GF-D8 (cell line): ENCODE data around the gene OR12D2.
A peak's percentile ranks its signal among the peaks of the same experiment; 100 is the strongest.
"Not testable (repeated sequence)": the region's sequence is repeated elsewhere in the genome, so short reads cannot be mapped to it uniquely, and the experiment has no call there.

Source experiments
- DNase-seq: peaks from one replicate; lab custom pipeline; 2025; lab: John Stamatoyannopoulos, UW

The OR12D2 gene

GRCh38 chr6:29395331-29395730 is at the start of gene OR12D2:
Gene OR12D2, plus strand, starts transcription at chr6:29395631. Its CDS starts 1,069 bp downstream, at chr6:29396700.
- DNase-seq, result no peak

DNA sequence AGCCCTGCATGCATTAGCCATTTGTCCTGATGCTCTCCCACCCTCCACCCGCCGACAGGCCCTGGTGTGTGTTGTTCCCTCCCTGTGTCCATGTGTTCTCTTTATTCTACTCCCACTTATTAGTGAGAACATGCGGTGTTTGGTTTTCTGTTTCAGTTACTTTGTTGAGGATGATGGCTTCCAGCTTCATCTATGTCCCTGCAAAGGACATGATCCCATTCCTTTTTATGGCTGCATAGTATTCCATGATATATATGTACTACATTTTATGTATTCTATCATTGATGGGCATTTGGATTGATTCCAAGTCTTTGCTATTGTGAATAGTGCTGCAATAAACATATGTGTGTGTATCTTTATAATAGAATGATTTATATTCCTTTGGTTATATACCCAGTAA is 46.1 kb upstream of the OR12D2 start:
- DNase-seq, result not testable (repeated sequence)

DNA sequence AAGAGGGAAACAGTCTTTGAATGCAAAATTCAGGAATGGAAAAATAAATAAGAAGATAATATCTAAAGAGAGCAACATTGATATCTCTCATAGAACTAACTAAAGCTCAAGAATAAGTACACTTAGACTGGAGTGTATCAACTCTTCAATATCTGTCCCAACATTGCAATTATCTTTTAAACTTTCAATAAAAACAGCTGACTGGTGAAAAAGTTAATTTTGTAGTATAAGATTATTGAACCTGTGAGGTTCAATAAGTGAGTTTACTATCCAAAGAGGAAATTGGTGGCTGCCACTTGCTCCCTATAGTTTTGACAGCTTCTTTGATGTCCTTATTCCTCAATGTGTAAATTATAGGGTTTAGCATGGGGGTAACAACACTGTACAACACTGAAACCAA is 40.5 kb upstream of the OR12D2 start:
- DNase-seq, result no peak

GRCh38 chr6:29355603-29356002 is 39.8 kb upstream of the OR12D2 start:
- no peak for DNase-seq

- no peak for DNase-seq
Measured at GRCh38 chr6:29368765-29369164, 26.7 kb upstream of the OR12D2 start, which contains the start of gene OR5V1. Gene OR5V1, minus strand, starts transcription at chr6:29368865. Its CDS starts 12,670 bp downstream, at chr6:29356195.

DNA sequence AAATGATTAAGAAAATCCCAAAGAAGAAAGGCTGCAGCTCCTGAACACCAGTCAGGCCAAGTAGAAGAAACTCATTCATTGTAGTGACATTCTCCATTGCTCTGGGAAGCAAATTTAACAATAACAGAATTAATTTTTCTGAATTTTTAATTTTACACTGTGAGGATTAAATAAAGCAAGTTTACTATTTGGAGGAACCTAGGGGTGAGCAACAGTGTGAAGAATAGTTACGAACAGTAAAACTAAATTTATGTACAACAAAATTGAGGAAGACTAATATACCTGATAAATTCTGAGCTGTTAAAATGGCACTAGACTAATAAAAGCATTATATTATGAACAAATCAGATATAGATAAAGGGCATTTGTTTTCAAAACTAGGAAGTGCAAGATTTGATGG is 20.2 kb upstream of the OR12D2 start, which contains the start of gene OR12D3:
Gene OR12D3 (minus strand): TSS at position 101 of the 400 bp plus-strand sequence. CDS start 4 bp downstream, at position 97.
- no peak for DNase-seq

- no peak for DNase-seq
Measured at GRCh38 chr6:29376003-29376402, 19.4 kb upstream of the OR12D2 start.

- no peak for DNase-seq
Measured at GRCh38 chr6:29388533-29388932, 6.9 kb upstream of the OR12D2 start.

- no peak for DNase-seq
Measured at GRCh38 chr6:29399525-29399924, 4.1 kb downstream of the OR12D2 start.

GRCh38 chr6:29403801-29404200 is 8.4 kb downstream of the OR12D2 start:
- DNase-seq, result no peak

DNA sequence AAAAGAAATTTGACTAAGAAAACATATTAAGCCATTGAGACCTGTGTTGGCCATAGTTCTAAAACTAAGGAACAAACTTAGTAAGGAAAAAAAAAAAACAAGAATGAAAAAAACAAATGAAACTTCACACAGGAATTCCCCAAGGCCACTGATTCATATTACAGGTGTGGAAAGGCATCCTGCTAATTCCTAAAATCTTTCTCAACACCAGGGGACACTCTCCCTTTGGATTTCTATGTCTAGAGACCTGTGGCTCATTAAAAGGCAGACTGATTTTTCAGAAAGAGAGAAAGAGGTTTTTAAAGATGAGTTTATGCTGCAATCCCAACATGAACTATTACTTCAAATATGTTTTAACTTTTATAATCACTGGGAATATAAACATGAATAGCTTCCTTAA is 19.2 kb downstream of the OR12D2 start, which contains the start of gene OR12D1:
Gene OR12D1 (plus strand): TSS at position 341 of the 400 bp plus-strand sequence.
- no peak for DNase-seq

- DNase-seq, result no peak
Measured at GRCh38 chr6:29419516-29419915, 24.1 kb downstream of the OR12D2 start.

DNA sequence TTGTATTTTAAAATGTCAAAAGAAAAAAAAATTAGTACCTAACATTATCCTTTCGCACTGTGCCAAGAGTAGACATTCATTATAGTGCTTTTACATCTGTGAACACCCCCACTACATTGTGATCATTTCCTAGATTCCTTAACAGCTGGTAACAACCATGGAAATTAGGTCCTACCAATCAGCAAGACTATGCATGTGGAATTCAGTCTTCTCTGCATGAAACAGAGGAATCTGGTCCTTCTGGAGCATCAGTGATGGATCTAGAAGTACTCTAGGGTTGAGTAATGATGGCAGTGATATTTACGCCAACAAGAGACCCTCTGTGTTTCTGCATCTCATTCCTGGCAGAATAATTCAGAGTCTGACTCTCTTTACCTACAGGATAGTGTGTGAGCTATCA is 28.7 kb downstream of the OR12D2 start:
- DNase-seq, result no peak

DNA sequence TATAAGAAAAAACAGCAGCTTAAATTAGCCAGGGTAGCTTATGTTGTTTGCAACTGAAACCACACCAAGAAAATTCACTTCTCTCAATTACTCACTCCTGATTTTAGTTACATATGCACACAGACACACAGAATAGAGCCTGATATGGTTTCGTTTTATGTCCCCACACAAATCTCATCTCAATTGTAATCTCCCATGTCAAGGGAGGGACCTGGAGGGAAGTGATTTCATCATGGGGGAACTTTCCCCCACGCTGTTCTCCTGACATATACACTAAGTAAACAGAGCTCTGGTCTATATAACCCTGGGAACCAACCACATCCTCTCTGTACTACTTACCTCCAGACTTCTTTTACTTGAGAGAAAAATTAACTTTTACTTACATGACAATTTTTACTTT is 29.1 kb downstream of the OR12D2 start:
- no peak for DNase-seq

DNA sequence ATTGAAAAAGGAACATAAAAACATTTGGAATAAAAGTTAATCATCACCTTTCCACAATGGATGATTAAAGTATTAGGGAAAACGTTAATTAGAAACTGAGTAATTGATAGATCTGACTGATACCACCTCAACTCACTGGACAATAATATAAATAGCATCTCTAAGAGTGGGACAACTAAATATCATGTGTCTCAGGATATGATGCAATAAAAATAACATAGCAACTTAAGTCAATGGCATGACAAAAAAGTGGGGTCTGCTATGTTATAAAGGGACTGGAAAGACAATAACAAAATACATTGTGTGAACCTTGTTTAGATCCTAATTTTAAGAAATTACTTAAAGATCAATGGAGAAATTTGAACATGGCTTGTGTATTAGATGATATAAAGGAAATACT is 29.6 kb downstream of the OR12D2 start:
- DNase-seq, result no peak

DNA sequence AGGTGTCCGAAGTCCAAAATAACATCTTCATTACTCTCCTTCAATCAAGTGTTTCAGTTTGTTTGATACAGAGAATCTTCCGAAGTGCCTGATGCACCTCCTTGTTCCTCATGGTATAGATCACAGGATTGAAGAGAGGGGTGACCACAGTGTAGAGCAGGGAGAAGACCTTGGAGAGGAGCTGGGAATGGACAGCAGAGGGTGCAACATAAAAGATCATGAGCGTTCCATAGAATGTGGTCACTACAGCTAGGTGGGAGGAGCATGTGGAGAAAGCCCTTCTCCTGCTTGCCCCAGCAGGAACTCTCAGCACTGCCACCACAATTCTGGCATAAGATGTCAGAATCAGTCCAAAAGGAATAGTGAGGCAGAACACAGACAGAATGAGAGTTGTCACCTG is 31.2 kb downstream of the OR12D2 start:
- no peak for DNase-seq

GRCh38 chr6:29436730-29437129 is 41.3 kb downstream of the OR12D2 start:
- DNase-seq, result not testable (repeated sequence)

- DNase-seq, result no peak
Measured at GRCh38 chr6:29439006-29439405, 43.6 kb downstream of the OR12D2 start, which contains the start of gene OR10C1. Gene OR10C1, plus strand, starts transcription at chr6:29439306. Its CDS starts 710 bp downstream, at chr6:29440016.

DNA sequence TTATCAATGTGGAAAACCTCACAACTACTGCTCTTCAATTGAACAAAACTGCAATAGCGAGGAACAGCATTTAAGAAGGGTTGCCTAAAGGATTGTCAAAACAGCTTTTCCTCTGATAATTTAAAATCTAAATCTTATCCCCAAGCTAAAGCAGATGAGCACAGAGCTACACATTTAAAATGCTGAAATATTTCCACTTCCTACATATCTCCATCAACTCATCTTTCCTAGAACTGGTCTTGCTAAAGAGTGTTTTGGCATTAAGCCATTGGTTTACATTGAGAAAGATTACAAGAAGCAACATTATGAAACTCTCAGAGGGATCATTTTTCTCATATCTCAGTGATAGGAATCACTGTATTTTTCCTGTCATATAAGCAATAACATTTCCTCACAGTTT is 47.3 kb downstream of the OR12D2 start:
- DNase-seq, result peak; percentile 55

DNA sequence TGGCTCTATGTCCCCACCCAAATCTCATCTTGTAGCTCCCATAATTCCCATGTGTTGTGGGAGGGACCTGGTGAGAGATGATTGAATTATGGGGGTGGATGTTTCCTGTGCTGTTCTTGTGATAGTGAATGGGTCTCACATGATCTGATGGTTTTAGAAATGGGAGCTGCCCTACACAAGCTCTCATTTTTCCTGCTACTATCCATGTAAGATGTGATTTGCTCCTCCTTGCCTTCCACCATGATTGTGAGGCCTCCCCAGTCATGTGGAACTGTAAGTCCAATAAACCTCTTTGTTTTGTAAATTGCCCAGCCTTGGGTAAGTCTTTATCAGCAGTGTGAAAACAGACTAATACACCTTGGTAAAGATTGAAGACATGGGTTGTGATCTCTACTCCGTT is 48.6 kb downstream of the OR12D2 start:
- DNase-seq, result not testable (repeated sequence)
